Activated CD8-positive, alpha-beta memory T cell treated with anti-CD3 and anti-CD28 coated beads for 1 hour (primary cell): ENCODE results near the gene SLMAP.

Experiments used
- DNase-seq, 2 donors: peaks; one replicate each; pipeline ENCODE4 v3.0.0-alpha.2; 2020; ENCODE audit warnings: low read depth in 1 of 2; ENCODE audit errors: extremely low read depth in 1 of 2

The SLMAP gene

DNA sequence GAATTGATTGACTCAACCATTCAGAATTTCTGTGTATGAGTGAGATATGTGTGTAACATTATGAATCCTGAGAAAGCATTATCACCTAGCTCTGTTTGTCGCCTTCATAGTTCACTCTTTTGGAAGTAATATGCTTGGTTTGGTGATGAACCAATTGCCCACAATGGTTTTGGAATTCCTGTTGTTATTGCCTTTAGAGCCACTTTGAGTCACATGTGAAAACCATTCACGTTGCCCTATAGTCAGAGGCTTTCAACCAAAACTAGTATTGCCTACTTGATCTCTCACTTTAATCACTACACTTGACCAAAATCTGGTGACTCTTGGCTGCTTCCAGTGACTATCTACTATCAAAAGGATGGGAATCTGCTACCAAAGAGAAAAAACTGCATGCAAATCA lies 173.9 kb downstream of the SLMAP start:
- DNase-seq: no peak

DNA sequence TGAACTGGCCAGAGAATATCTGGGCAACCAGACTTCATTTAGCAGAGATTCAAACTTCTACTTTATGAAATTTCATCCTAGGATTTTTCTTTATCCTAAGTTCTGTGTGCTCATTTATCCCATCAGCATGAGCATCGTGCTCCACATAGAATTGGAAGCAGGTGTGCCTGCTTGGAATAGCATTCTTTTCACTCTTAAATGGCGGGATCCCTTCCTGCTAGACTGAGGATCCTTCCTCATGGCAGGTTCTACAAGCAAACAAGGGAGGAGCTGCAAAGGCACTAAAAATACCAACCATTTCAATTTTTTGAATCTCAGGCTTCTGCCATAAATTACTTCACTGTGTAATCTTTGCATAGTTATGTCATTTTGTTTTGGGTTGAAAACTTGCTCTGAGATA lies 177.5 kb downstream of the SLMAP start:
- no peak for DNase-seq

DNA sequence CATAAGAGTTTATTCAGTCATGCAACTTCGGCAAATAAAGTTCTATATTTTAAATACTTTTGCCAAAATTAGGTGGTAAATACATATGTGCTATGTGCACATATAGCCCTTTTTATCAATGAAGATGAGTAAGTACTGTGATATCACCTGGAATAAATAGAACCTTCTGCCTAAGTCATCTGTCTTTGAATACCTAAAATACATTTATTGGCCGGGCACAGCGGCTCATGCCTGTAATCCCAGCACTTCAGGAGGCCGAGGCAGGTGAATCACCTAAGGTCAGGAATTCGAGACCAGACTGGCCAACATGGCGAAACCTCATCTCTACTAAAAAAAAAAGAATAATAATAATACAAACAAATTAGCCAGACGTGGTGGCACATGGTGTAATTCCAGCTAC lies 178.3 kb downstream of the SLMAP start:
- DNase-seq: no peak

DNA sequence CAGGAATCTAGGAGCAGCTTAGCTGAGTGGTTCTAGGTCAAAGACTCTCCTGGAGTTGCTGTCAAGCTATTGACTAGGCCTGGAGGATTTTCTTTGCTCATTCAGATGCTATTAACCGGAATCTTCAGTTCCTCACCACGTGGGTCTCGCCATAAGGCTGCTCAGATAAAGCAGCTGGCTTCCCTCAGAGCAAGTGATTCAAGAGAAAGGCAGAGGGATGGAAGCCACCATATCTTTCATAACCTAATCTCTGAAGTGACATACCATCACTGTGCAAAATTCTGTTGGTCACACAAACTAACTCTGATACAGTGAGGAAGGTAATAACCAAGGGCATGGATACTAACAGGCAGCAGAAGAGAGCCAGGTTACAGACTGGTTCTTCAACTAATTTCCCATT lies 179.4 kb downstream of the SLMAP start:
- no peak for DNase-seq

DNA sequence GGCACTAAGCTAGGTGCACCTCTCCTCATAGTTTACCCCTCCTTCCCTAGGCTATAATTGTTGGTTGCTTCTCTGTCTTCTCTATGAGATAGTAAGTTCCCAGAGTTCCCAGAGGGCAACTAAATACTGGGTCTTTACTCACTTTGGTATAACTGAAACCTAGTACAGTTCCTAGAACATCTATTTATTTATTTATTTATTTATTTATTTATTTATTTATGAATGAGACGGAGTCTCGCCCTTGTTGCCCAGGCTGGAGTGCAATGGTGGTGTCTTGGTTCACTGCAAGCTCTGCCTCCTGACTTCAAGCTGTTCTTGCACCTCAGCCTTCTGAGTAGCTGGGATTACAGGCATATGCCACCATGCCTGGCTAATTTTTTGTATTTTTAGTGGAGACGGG lies 181.0 kb downstream of the SLMAP start:
- DNase-seq: no peak

DNA sequence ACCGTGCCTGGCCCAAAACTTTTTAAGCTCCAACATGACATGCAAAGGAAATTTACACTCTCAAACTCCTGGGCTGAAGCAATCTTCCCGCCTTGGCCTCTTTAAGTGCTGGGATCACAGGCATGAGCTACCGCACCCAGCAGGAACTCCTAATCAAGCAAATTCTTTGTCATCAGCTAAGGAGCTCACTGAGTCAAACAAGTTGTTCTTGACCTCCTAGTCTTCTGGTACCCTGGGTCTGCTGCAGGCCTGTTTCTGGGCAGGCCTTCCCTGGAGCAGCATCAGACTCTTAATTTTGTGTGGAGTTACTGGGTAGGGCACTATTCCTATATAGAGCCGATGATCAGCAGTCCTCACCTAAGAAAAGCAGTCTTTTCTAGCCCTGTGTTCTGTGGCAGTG lies 183.7 kb downstream of the SLMAP start:
- no peak for DNase-seq

DNA sequence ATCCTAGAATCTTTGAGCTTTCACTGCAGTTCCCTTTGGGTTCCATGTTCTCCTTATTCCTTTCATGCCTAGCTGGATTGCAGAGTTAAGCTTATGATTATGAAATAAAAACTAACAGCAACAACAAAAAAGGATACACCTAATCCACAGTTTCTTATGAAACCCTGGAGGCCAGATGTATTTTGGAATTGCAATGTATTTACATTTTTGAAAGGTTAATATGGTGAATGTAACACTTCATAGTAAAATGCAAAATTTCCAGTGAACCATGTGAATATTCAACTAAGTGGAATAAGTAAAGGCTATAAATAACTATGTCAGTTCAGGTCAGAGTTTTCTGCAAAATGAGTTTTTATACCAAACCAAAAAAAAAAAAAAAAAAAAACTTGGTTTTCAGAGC lies 186.3 kb downstream of the SLMAP start:
- DNase-seq: no peak

DNA sequence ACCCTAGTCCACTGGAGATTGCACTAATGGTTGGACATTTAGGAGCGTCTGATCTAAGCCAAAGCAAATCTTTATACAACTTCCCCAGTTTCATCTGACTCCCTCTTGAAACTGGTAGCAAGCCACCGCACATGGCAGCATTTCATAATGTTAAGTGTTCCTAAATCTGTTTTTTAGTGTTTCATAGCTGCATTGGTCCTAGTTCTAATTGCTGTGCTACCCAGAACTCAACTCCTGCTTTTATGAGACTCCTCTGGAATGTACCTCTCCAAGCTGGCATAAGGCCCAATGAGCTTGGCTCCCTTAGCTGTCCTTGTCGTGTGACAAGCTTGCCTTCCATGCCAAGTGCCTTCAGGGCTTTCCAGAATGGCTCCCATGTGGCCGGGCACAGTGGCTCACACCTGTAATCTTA lies 186.8 kb downstream of the SLMAP start:
- DNase-seq: no peak

DNA sequence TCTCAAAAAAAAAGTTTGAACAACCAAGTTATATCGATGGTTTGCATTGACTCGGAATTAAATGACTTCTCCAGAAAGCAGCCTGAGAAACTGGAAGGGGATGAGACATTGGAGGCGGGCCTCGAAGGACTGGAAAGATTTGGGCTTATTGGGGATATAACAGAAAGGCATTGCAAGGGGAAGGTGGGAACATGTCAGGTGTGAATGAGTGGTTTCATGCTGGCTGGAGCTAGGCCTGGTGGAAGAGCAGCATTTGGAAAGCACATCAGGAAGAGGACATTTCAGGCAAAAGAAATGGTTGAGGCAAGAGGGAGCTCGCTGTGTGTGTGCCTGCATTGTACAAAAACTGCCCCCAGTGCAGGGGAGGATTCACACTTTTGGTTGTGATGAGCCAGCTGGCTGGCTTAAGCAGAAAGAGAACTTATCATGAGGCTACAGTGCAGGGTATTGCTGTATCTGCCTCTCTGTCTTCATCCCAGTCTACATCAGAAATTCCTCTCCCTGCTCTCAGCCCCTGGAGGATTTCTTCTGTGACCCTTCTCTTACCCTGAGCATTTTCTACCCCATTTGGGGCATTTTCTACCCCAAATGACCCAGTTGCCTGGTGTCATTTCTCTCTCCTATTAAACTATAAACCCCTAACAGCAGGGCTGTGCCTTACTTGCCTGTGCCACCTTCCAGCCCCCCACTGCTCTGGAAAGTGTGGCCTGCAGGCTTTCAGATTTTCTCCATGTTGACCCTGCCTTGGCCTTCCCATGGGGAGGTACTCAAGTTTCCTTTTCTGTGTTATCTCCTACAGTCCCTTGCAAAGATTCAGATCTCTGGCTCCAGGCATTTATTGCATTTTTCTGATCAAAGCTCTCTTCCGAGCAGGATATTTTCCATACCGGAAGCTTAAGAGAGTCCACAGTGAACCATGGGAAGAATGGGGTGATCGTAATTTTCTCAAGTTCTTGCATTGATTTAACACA lies 187.7 kb downstream of the SLMAP start:
- no peak for DNase-seq

DNA sequence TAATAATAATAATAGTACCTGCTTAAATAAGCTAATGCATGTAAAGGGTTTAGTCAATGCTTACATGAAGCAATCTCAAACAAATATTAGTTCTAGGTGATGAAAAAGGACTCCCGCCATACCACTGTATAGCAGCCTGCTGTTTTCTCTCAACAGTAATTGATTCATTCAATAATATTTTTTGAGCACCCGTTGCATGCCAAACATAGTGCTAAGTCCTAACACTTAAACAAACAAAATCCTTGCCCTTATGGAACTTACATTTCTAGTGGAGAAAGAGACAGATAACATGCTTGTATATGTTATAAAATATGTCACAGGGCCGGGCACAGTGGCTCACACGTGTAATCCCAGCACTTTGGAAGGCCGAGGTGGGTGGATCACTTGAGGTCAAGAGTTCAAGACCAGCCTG lies 190.9 kb downstream of the SLMAP start:
- no peak for DNase-seq

DNA sequence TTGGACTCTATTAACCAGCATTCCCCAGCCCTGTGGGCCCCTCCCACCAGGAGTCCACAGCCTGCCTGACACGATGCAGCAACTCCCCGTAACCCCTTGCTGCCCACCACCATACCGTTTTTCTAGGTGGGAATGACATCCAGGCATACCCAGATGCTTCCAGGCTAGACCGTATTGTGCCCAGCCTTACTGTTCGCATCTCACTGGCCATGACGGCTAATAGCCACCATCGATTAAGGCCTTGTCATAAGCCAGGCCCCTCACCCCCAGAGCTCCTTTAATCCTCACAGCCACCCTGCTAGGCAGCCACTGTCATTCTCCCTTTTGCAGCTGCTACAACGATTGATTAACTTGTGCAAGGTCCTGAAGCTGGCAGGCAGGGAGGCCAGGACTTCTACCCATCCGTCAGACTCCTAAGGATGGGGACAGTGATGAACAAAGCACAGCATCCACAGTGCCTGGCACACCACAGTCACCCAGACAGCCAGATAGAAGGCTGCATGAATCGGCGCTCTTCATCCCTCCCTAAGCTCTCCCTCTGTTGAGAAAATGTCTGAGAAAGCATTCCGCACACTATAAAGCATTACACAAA lies 192.1 kb downstream of the SLMAP start:
- DNase-seq: no peak

DNA sequence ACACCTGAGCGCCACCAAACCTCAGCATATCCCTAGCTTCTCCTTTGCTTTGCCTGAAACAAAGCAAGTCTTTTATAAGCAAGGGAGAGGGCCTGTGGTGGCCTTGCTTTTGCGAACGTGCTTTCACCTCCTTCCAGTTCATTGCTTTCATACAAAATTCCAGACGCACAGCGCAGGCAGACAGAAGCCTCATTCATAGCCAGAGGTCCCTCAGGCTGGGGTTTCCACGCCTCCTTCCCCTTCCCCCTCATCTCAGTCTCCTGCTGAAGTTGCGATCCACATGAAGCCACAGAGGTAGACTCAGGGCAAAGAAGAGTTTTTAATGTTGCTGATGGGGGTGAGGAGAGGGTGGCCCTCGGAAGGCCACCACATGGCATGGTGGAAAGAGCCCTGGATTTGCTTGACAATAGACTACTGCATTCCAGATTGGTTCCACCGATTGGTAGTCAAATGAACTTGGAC lies 192.7 kb downstream of the SLMAP start:
- no peak for DNase-seq

DNA sequence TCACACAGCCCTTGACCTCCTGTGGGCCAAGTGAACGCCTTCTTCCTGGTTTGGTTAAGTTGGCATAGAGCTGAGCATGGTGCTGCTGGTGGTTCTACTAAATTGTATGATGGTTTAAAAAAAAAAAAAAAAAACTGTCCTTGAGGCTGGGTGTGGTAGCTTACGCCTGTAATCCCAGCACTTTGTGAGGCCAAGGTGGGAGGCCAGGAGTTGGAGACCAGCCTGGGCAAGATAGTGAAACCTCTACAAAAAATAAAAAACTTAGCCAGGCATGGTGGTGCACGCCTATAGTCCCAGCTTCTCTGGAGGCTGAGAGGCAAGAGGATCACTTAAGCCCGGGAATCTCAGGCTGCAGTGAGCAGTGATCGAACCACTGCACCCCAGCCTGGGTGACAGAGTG lies 193.2 kb downstream of the SLMAP start:
- DNase-seq: no peak

DNA sequence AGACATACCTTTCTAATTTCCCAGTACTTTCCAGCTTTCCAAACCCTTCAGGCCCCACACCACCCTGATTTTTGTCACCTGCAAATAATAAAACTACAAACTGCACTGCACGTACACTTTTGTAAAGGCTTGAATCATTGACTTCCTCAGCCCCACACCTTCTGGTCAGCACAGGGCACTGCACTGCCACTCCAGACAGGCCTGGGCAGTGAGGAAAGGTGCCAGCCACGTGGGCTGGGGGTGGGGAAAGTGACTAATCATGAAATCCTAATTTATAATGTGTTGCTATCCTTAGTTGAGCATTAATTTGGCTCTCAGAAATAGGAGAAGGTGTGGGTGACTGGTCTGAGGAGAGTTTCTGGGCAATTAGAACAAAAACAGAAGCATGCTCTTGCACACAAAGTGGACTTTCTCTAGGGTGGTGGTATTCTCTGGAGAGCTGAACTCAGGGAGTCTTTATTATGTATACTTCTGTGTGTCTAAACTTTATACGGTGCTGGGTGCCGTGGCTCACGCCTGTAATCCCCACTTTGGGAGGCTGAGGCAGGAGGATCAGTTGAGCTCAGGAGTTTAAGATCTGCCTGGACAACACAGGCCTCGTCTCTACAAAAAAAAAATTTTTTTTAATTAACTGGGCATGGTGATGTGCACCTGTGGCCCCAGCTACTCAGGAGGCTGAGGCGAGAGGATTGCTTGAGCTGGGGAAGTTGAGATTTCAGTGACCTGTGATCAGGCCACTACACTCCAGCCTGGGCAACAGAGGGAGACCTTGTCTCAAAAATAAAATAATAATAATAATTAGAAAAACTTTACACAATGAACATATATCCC lies 193.9 kb downstream of the SLMAP start:
- DNase-seq: no peak

DNA sequence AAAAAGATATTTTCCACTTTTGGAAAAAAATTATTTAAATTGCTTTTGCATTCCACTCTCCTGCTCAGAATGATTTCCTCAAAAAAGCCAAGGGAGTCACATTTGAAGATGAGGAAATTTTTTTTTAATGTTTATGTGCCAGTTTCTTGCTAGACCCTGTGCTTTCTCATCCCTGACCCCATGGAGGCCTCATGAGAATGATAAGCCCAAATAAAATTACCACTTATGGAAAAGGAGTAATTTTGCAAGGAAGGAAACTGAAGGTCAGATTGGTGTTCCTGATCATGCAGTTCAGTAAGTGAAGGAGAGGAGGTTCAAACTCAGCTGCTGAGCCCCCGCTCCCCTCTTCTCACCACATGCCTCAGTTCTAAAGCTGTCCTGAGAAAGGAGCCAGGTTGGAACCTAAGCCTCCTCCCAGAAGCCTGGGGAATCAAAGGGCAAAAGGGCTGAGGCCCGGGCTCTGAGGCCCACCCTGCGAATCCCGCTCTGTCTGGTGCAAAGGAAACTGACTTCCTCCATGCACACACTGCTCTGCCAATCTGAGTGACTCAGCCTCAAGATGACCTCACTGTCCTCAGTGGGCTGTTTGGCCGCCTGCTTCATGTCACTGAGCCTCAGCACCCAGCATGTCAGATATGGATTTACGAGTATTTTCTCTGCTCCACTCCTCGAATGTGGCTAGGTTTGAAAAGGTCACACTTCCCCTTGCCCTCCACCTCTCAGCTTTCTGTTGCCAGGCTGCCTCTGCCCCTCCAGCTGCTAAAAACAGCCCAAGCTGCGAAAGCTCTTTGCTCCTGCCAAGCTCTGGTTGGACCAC lies 195.2 kb downstream of the SLMAP start:
- no peak for DNase-seq

DNA sequence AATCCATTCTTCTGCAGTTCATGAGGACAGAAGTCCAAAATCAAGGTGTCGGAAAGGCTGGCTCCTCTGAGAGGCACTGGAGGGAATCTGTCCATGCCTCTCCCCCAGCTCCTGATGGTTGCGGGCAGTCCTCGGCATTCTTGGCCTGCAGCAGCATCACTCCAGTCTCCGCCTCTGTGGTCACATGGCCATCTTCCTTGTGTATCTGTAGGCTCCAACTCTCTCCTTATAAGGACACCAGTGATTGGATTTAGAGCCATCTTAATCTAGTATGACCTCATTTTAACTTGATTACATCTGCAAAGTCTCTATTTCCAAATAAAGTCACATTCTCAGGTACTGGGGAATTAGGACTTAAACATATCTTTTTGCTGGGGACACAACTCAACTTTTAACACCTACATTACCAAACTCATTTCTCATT lies 196.1 kb downstream of the SLMAP start:
- DNase-seq: no peak

DNA sequence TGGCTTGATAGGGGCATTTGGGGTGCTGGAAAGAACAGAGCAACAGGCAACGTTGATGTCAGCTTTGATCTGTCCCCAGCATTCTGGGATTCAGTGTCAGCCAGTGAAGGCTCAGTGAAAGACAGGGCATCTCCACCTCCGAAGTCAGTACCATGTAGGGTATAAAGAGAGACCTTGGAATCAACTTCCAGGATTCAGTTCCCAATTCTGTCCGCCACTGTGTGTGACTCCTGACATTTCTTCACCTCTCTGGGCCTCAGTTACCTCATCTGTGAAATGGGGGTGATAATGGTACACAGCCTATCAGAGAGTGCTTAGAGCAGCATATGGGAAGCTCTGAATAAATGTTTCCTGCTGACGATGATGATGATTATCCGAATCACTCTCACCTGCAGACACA lies 196.5 kb downstream of the SLMAP start:
- DNase-seq: no peak

DNA sequence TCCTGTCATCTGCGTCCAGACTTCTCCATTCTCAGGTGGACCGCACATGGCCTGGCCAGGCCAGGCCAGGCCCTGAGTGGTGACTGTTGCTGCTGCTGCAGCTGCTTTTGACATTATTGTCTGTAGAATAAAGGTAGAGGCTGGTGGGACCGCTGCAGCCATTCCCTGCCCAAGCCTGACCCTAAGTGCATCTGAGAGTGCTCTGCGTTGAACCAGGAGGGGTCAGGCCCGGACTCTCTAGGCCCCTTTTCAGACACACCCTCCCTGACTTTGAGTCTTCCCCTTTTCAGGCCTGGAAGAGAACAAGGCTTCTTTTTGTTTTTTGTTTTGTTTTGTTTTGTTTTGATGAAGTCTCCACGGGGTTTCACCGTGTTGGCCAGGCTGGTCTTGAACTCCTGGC lies 197.5 kb downstream of the SLMAP start:
- no peak for DNase-seq

DNA sequence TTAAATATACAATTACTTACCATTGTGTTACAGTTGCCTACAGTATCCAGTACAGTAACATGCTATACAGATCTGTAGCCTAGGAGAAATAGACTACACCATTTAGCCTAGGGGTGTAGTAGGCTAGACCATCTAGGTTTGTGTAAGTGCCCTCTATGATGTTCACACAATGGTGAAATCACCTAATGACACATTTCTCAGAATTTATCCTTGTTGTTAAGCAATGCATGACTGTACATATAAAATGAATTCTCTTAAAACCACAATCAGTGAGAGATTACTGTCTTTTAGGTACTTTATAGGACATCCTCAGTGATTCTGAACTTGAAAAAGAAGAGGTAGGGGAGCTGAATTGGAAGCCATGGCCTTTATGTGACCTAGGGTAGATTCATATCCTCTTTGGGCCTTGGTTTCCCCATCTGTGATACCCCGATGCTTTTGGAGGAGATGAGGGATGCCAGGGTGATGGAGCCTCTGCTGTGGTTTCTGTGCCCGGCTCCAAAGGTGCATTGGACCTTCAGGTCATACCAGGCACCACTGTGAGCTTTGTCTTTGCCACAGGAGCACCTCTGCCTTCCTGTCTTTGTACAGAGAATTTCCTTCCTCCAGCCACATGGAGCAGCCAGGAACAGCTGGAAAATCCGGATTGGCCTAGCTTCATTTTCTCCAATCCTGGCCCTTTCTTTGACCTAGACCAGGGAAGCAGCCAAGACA lies 200.2 kb downstream of the SLMAP start:
- DNase-seq: no peak

DNA sequence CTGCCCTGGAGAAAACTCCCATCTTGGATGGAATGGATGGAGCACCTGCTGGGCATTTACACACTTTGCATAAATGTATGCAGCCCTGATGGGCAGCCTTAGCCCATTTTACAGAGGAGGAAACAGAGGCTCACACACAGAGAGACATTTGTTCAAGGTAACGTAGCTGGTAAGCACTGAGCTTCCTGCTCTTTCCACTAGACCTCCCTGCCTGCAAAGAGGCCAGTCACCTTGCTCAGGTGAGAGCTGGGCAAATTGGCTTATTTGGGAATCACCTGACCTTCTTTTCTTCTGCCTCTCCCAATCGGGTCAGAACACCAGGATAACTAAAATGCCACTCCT lies 200.7 kb downstream of the SLMAP start:
- no peak for DNase-seq
